ENCODE measurements around the gene FAM50B.

FAM50B gene, protein sequence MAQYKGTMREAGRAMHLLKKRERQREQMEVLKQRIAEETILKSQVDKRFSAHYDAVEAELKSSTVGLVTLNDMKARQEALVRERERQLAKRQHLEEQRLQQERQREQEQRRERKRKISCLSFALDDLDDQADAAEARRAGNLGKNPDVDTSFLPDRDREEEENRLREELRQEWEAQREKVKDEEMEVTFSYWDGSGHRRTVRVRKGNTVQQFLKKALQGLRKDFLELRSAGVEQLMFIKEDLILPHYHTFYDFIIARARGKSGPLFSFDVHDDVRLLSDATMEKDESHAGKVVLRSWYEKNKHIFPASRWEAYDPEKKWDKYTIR

DNA sequence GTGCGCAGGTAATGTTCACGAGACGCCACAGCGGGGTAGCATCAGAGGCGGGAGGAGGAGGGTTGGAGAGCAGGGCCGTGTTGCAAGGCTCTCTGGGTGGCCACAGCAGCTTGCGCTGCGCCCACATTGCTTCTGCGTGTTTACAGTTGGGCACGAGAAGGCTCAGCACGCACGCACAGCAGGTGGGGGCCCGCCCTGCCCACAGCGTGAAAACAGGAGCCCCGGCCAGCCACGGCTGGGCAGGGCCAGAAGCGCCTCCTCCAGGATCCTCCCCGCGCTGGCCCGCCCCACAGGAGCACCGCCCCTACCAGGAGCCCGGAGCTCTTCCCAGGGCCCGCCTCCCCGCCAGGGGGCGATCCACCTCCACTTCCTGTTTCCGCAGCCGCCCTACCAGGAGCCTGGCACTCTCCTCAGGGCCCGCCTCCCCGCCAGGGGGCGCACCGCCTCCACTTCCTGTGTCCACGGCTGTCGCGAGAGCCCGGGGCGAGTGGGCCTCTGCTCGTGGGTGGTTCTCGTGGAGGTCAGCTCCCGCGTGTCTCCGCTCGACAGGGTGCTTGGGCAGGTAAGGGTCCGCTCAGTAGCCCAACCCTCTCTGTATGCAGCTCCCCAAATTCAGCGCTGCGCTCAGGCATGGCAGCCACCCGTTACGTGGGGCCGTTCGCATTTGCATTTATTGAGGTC is at the start of gene FAM50B:
TSS of gene FAM50B (plus strand) at position 449 of the 681 bp plus-strand sequence. CDS start 439 bp downstream, outside the sequence.
- DNase-seq (ENCODE audit: low read depth): peak; percentile 85

DNA sequence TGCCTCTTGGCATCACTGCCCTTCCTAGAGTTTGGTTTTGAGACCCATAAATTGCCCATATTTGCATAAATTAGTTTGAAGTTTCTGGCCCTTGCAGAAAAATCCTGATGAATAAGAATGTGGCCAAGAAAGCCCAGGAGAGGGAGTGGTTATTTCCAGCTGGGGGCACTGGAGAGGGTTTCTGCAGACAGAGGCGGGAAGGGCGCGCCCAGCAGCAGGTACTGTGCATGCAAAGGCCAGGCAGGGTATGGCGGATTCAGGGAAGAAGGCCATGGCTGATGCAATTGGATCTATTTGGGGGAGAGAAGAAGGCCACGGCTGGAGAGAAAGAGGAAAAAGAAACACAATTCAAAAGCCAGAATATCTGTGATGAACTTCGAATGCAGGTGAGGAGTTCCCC is 49.5 kb upstream of the FAM50B start:
- no peak for DNase-seq (ENCODE audit: low read depth)

DNA sequence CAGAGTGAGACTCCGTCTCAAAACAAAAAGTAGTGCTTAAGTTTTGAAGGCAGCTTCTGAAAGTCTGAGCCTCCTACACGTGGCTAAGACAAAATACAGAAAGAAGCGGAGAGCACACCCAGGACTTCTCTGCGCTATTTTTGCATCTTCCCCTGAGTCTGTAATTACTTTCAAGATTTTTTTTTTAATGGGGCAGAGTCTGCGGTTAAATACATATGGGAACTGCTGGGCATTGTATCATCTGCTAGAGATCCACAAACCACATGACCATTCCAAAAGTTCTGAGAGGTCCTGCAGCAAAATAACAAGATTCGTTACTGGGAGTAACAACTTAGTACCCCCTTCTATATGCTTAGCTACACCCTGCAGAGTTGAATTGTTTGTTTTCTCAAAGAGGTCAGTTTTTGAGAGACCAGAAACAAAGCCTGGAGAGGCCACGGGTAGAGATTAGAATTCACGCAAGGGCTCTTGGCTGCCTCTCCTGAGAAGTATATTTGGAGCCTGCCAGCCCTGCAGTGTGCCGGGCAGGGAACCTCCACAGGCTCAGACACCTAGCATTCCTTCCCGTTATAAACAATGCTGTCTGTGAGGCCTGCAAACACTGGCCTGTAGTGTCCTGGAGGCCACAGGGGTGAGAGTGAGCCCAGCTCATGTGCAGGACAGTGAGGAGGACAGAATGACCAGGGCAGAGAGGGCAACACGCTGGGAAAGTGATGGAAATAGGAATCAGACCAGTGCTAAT is 48.2 kb upstream of the FAM50B start:
- no peak for DNase-seq (ENCODE audit: low read depth)

- DNase-seq (ENCODE audit: low read depth): no peak
Measured at GRCh38 chr6:3801960-3802359, 47.2 kb upstream of the FAM50B start.

DNA sequence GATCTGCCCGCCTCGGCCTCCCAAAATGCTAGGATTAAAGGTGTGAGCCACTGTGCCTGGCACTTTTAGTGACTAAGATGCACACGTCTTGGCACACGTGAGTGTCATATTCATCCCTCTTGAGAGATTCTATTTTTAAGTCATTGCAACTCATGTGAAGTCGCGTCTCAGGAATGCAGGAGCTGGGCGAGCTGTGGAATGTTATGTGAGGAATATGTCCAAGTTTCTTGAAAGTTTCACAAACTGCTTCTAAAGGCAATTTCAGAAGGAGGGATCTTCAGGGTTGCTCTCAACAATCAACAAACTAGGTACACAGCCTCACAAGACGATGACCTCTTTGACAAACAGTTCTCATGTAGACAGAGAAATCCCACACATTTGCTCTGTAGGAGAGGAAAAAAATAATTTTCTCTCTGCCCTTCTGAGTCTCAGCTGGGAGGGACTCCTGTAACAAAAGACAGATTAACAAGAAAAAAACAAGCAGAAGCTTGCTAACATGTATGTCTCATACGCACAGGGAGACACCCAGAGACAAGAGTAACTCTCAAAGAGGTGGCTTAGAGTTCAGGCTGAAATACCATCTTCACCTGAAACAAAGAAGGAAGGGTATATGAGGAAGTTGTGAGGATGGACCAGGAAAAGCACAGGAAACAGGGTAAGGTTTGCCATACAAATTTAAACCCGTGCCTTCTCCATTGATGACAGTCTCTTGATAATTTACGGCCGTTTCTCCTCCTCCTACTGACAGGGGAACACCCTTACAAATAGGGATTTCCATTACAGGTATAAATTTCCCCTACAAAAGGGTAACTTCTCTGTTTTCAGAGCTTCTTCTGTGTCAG is 45.3 kb upstream of the FAM50B start:
- no peak for DNase-seq (ENCODE audit: low read depth)

DNA sequence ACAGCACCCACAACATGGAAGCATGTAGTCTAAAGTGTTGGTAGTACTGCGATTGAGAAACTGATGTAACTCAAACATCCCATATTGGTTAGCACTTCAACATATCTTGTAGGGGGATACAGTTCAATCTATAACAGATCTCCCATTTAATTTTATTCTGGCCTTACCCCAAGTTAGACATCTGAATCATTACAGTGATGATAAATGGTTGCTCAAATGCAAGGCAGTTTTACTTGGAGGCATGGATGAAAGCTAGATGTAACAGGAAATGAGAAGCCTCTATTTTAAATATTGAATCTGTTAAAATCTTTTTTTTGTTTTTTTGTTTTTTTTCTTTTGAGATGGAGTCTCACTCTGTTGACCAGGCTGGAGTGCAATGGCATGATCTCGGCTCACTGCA is 44.2 kb upstream of the FAM50B start:
- DNase-seq (ENCODE audit: low read depth): no peak

- no peak for DNase-seq (ENCODE audit: low read depth)
Measured at GRCh38 chr6:3805448-3806123, 43.6 kb upstream of the FAM50B start.

GRCh38 chr6:3806169-3806922 is 42.8 kb upstream of the FAM50B start:
- DNase-seq (ENCODE audit: low read depth): no peak

- no peak for DNase-seq (ENCODE audit: low read depth)
Measured at GRCh38 chr6:3808199-3808598, 41.0 kb upstream of the FAM50B start.

GRCh38 chr6:3808759-3809514 is 40.2 kb upstream of the FAM50B start:
- DNase-seq (ENCODE audit: low read depth): no peak

DNA sequence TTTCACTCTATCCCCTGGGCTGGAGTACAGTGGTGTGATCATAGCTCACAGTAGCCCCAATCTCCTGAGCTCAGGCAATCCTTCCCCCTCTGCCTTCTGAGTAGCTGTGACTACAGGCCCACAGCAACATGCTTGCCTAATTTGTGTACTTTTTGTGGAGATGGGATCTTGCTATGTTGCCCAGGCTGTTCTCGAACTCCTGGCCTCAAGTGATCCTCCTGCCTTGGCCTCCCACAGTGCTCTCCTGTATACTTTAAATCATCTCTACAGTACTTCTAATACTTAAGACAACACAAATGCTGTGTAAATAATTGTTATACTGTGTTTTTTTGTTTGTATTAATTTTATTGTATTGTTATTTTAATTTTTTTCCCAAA is 39.7 kb upstream of the FAM50B start:
- no peak for DNase-seq (ENCODE audit: low read depth)

- DNase-seq (ENCODE audit: low read depth): no peak
Measured at GRCh38 chr6:3809982-3810381, 39.2 kb upstream of the FAM50B start.

DNA sequence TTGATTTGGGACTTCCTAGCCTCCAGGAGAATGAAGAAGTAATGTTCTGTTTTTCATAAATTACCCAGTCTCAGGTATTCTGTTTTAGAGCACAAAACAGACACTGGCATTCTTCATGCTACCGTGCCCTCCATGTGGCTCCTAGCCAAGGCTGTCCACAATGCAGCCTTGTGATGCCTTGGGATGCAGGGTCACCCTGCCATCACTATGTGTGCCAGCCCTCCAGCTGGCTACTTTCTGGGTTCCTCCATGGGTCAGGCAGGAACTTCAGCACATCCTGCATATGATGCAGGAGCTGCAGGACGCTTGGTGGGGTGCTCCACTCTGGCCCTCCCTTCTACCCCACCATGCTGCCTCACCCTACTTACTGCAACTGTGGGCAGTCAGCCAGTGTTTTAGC is 38.0 kb upstream of the FAM50B start:
- DNase-seq (ENCODE audit: low read depth): no peak

DNA sequence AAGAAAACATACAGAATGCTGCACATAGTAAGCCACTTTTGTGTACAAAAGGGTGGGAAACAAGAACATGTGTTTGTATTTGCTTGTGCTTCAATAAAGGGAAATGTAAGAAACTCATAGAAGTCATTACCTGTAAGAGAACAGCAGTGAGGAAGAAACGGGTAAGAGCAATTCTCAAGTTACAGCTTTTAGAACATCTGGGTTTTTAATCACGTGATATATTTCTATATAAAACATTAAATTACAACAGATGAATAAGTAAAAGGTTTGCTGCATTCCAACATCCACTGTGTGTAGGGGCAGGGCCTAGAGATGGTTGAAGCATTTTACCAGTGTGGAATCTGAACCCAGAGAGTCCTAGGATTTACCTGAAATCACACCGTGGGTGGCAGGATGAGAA is 36.6 kb upstream of the FAM50B start:
- no peak for DNase-seq (ENCODE audit: low read depth)

DNA sequence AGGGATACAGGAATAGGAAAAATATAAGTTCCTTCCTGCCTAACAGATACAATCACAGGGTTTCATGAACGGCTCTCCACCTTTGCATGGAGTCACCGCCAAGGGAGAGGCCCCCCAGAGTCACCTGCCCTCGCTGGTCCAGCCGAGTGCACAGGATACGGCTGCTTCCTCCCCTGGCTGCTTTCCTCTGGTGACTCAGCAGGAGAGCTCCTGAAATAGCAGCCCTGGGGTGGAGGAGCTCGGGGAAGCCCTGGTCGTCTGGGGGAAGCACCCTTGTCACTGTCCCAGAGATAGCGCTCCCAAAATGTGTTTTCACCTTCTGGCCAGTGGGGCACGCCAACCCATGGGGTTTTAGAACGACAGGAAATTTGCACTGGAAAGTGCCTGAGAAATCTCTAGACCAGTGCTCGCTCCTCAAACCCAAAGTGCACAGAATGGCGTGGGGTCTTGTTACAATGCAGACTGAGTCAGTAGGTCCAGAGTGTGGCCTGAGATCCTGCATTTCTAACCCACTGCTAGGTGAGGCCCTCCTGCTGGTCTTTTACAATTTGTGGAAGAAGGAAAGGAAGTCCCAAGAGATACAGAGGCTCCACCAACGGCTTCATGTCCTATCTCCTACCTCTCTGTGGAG is 35.9 kb upstream of the FAM50B start:
- no peak for DNase-seq (ENCODE audit: low read depth)

DNA sequence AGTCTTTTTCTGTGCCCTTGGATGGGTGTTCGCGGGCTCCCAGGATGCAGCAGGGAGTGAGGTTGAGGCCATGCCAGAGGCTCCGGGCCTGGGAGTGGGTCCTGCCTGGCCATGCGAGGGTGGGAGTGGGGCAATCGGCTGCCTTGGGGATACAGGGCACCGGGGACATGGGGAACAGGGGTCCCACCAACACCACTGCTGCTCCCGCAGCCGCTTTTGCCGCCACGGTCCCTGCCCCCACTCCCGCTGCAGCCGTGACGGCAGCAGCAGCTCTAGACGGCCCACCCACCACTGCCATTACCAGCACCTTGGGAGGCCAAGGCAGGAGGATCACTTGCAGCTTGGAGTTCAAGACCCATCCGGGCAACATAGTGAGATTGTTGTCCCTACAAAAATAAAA is 35.3 kb upstream of the FAM50B start:
- no peak for DNase-seq (ENCODE audit: low read depth)

DNA sequence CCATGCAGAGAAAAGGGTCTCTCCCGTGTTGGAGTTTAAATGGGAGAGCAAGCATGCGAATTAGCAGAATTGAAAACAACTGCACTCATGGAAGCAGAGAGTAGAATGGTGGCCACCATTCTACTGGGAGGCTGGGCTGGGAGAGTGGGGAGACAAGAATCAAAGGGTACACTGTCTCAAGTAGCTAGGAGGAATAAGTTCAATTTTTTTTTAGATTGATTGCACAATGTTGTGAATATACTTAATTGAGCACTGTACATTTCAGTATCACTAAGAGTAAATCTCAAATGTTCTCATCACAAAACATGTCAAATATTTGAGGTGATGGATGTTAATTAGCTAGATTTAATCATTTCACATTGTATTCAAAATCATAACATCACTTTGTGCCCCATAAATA is 34.6 kb upstream of the FAM50B start:
- no peak for DNase-seq (ENCODE audit: low read depth)

DNA sequence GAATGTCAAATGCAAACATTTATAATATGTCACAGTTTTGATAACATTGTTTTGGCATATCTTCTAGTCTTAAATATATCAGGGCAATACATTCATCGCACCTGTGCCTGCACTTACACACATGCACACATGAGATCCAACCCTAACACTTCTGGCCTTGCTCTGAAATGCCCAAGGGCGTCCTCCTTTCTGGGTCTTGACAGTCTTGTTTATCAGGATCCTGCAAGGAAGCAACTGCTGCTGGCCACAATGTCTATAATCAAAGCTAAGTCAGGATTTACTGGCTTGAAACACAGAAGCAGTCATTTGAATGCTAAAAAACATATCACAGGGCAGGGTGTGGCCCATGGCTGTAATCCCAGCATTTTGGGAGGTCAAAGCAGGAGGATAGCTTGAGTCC is 32.9 kb upstream of the FAM50B start:
- no peak for DNase-seq (ENCODE audit: low read depth)

Measured in stimulated activated CD4-positive, alpha-beta T cell treated with anti-CD3 and anti-CD28 coated beads, Interleukin-2, amount 100 ng/mL, for 4 hours (primary cell).